Erythroblast (primary cell): ENCODE data around the gene CSMD2.

Source experiments
- GATA1 ChIP-seq: IDR thresholded peaks from 2 replicates; pipeline ENCODE4 v1.6.1; 2011; ENCODE audit warnings: low read depth, mild to moderate bottlenecking, control low read depth, low read length, moderate library complexity
- POLR2A ChIP-seq: IDR thresholded peaks from 2 replicates; pipeline ENCODE4 v1.6.1; 2011; ENCODE audit warnings: mild to moderate bottlenecking, low read length

DNA sequence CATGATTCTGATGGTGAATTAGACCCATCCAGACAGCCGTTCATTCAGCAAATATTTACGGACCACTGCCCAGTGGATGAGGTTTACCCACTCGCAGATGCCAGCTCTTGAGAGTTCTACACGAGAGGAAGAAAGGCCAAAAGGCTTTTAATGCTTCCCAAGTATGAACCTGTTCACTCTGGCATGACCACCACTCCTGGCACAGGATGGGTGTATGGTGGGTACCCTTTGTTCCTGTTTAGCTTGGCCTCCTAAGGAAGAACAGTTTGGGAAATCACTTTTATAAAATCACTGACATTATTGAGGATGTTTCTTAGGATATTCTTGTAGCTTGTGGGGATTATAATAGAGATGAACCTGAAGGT lies 233.9 kb downstream of the CSMD2 start:
- TF ChIP-seq POLR2A: no peak
- no peak for TF ChIP-seq GATA1
